CD4-positive, alpha-beta memory T cell (primary cell): Measurements from ENCODE around the gene FBXO36. TPM values are rescaled to one million over a fixed set of nuclear protein-coding genes. Genes with fewer than 3 reads are reported as not detected.
A peak's percentile ranks its signal among the peaks of the same experiment; 100 is the strongest.
"Not testable (repeated sequence)": the region's sequence is repeated elsewhere in the genome, so short reads cannot be mapped to it uniquely, and the experiment has no call there.

Experiments used
- CTCF ChIA-PET: fragments of 350-600 bp; sonication (Branson Sonifier 250); formaldehyde crosslinking; loops from one replicate; lab custom pipeline; 2021; ENCODE audit warnings: inconsistent platforms; ENCODE audit not compliant: partially characterized antibody; lab: Charles Lee
- POLR2A ChIA-PET: fragments of 350-600 bp; sonication (Branson Sonifier 250); formaldehyde crosslinking; loops from one replicate; lab custom pipeline; 2021; ENCODE audit not compliant: partially characterized antibody; lab: Charles Lee
- DNase-seq, 5 donors: peaks; one replicate each; pipeline versions ENCODE4 v3.0.0 to v3.0.0-alpha.2; 2020 to 2022; ENCODE audit warnings: mixed read lengths in 1 of 5
- H3K27ac ChIP-seq: one replicate; pipeline ENCODE4 v1.7.0; 2013; ENCODE audit warnings: low read depth, low read length
- H3K27me3 ChIP-seq: 2 replicates; pipeline ENCODE4 v1.7.0; 2013; ENCODE audit warnings: mild to moderate bottlenecking, low read length, moderate library complexity; ENCODE audit not compliant: insufficient read depth
- H3K36me3 ChIP-seq: 2 replicates; pipeline ENCODE4 v1.7.0; 2013; ENCODE audit warnings: mild to moderate bottlenecking, low read length, moderate library complexity; ENCODE audit not compliant: insufficient read depth
- H3K4me1 ChIP-seq: 2 replicates; pipeline ENCODE4 v1.7.0; 2013; ENCODE audit warnings: mild to moderate bottlenecking, low read length, moderate library complexity; ENCODE audit not compliant: insufficient read depth
- H3K4me3 ChIP-seq, 2 donors: one replicate each; pipeline ENCODE4 v1.7.0; 2013; ENCODE audit warnings: low read length in 2 of 2, mild to moderate bottlenecking in 1 of 2
- H3K9me3 ChIP-seq, 2 donors: one replicate each; pipeline ENCODE4 v1.7.0; 2013; ENCODE audit warnings: low read length in 2 of 2, control low read depth in 1 of 2; ENCODE audit not compliant: control insufficient read depth in 1 of 2
- H3K27ac Mint-ChIP-seq, 7 donors: one replicate each; pipeline ENCODE4 v1.8.0; 2020 to 2021; ENCODE audit warnings: mixed read lengths in 7 of 7, mild to moderate bottlenecking in 6 of 7, inconsistent platforms in 3 of 7, moderate library complexity in 3 of 7
- H3K27me3 Mint-ChIP-seq, 2 donors: one replicate each; pipeline ENCODE4 v1.8.0; 2020 to 2021; ENCODE audit warnings: mixed read lengths in 2 of 2
- H3K36me3 Mint-ChIP-seq, 2 donors: one replicate each; pipeline ENCODE4 v1.8.0; 2020 to 2021; ENCODE audit warnings: mixed read lengths in 2 of 2, inconsistent platforms in 1 of 2, mild to moderate bottlenecking in 1 of 2
- H3K4me1 Mint-ChIP-seq, 4 donors: one replicate each; pipeline ENCODE4 v1.8.0; 2020 to 2021; ENCODE audit warnings: mixed read lengths in 4 of 4, mild to moderate bottlenecking in 1 of 4
- H3K4me3 Mint-ChIP-seq, 8 donors: one replicate each; pipeline ENCODE4 v1.8.0; 2020 to 2021; ENCODE audit warnings: mixed read lengths in 8 of 8, mild to moderate bottlenecking in 7 of 8, moderate library complexity in 6 of 8, inconsistent platforms in 3 of 8
- H3K9me3 Mint-ChIP-seq, 8 donors: one replicate each; pipeline ENCODE4 v1.8.0; 2020 to 2021; ENCODE audit warnings: mixed read lengths in 8 of 8, mild to moderate bottlenecking in 5 of 8, inconsistent platforms in 3 of 8, moderate library complexity in 1 of 8
- intact Hi-C: fragments of 100-400 bp; cut with micrococcal nuclease; formaldehyde crosslinking; loops from one replicate; pipeline ENCODE4 v1.15.1; 2023
- polyA plus RNA-seq, 2 donors: library from polyadenylated mRNA; unstranded; fragments of 300-500 nt; fragmentation: Illumina TruSeq; gene quantifications; one replicate each; pipeline ENCODE4 v1.2.3, GENCODE V29; 2021
- total RNA-seq, 2 experiments: library from RNA; stranded (reverse); gene quantifications; one replicate each; pipeline ENCODE4 v1.2.3, GENCODE V29; 2021

The FBXO36 gene
- total and polyA plus RNA-seq, 4 experiments from 2014 or later: 0.55 to 2.2 (median 0.66) TPM

DNA sequence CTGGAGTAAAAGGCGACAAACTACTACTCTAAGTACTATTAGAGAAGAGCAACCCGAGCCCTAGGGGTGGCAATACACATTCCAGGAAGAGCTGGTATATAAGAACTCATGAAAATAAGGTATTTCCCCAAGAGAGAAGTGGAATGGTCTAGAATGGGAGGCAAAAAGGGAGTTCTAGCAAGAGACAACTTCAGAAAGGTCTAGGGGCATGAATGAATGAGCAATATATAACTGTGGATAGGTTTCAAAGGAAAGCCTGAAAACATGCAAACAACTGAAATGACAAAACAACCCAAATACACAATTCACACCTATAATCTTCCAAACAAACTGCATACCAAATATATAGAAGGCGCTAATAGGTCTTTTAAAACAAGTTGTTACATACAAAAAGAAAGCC lies 22.7 kb upstream of the FBXO36 start:
- Histone ChIP-seq H3K27me3 (no peaks in the 10 kb centered on the region), H3K4me1 (peaks cover 51% of the 10 kb centered on the region), H3K36me3 (peaks cover 3% of the 10 kb centered on the region), H3K4me3 (no peak overlapping the region), H3K27ac (no peak overlapping the region), H3K9me3 (no peaks in the 10 kb centered on the region)
- peaks cover 8 to 18% of the 10 kb centered on the region in 2 donors for H3K36me3 Mint-ChIP-seq
- H3K4me3 Mint-ChIP-seq: peak overlapping the region in 1 of 8 donors; percentile 31
- no peaks in the 10 kb centered on the region for H3K27me3 Mint-ChIP-seq
- peaks cover 0 to 1% (median 0%) of the 10 kb centered on the region in 8 donors for H3K9me3 Mint-ChIP-seq
- intact Hi-C loops: no loop called here
- H3K4me1 Mint-ChIP-seq: peaks cover 34 to 79% (median 51%) of the 10 kb centered on the region in 4 donors
- ChIA-PET POLR2A (no interaction called here), CTCF (interaction anchor here (1.0 to 1.4 kb wide), 3 partner anchors 12 to 98 kb away, joined by 3 to 6 read pairs (median 5); no protein-coding TSS in a partner anchor)
- H3K27ac Mint-ChIP-seq: peak overlapping the region in 5 of 7 donors; percentile 1 to 71 (median 38)
- no peak for DNase-seq

DNA sequence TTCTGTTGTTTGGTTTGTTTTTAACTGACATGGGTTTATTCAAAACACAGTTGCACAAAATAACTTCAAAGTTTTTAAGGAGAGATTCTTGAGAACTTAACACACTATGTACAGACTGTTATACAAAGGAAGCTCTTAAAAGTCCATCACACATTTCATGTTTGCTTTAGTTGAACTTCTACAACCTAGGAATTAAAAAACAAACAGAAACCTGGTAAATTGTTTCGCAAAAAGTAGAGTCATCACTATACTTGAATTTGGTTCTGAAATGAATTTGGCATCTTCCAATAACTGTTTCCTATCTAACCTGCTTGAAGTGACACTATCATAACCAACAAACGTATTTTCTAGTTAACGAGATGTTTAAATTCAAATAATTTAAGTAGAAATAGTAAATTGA lies 22.3 kb upstream of the FBXO36 start:
- Histone ChIP-seq H3K27me3 (no peaks in the 10 kb centered on the region), H3K27ac (no peak overlapping the region), H3K4me3 (no peak overlapping the region), H3K36me3 (peaks cover 3% of the 10 kb centered on the region), H3K9me3 (no peaks in the 10 kb centered on the region), H3K4me1 (peaks cover 54% of the 10 kb centered on the region)
- DNase-seq: no peak
- intact Hi-C loops: no loop called here
- Mint-ChIP-seq H3K9me3 (peaks cover 0 to 1% (median 0%) of the 10 kb centered on the region in 8 donors), H3K27ac (no peak overlapping the region), H3K4me3 (no peak overlapping the region), H3K27me3 (no peaks in the 10 kb centered on the region), H3K36me3 (peaks cover 8 to 18% of the 10 kb centered on the region in 2 donors), H3K4me1 (peaks cover 34 to 78% (median 51%) of the 10 kb centered on the region in 4 donors)
- CTCF ChIA-PET: interaction anchor here (0.6 to 1.5 kb wide), 4 partner anchors 11 to 99 kb away, joined by 3 to 5 read pairs (median 4); partner anchors contain the start of gene TRIP12
- POLR2A ChIA-PET: no interaction called here

DNA sequence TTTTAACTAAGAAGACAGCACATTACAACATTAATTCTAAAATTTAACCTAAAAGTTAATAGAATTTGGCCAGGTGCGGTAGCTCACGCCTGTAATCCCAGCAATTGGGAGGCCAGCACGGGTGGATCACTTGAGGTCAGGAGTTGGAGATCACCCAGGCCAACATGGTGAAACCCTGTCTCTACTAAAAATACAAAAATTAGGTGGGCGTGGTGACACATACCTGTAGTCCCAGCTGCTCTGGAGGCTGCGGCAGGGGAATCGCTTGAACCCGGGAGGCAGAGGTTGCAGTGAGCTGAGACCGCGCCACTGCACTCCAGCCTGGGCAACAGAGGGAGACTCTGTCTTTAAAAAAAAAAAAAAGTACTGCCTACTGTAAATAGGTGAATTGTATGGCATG lies 21.8 kb upstream of the FBXO36 start:
- H3K9me3 Mint-ChIP-seq, H3K9me3 ChIP-seq, H3K4me3 ChIP-seq, intact Hi-C loops, DNase-seq, H3K27me3 Mint-ChIP-seq, H3K36me3 ChIP-seq, H3K27me3 ChIP-seq, H3K27ac ChIP-seq: not testable (repeated sequence)
- peak overlapping the region in 2 of 7 donors; percentile 36 to 41 for H3K27ac Mint-ChIP-seq
- POLR2A ChIA-PET: interaction anchor here (1.1 kb wide), 1 partner anchor 21 kb away, joined by 6 read pairs; the partner anchor contains the start of genes FBXO36 and TRIP12
- H3K4me1 Mint-ChIP-seq: peaks cover 37 to 79% (median 56%) of the 10 kb centered on the region in 4 donors
- H3K36me3 Mint-ChIP-seq: peaks cover 13 to 23% of the 10 kb centered on the region in 2 donors
- peak overlapping the region in 2 of 8 donors; percentile 6 to 26 for H3K4me3 Mint-ChIP-seq
- peaks cover 54% of the 10 kb centered on the region for H3K4me1 ChIP-seq
- CTCF ChIA-PET: interaction anchor here (0.6 to 1.5 kb wide), 4 partner anchors 11 to 99 kb away, joined by 3 to 5 read pairs (median 4); partner anchors contain the start of gene TRIP12

DNA sequence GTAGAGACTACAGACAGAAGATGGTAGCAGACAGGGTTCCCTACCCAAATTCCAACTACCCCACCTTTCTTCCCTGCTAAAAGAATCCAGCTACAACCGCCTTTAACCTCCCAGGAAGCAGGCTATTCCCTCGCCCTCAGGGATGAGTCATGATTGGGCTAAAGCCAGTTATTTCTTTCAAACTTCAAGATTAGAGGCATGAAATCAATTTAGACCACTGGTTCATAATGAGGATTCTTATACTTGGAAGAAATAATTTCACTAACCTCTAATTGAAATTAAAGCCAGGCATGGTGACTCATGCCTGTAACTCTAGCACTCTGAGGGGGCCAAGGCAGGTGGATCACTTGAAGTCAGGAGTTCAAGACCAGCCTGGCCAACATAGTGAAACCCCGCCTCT lies 20.5 kb upstream of the FBXO36 start:
- CTCF ChIA-PET: interaction anchor here (1.3 kb wide), 1 partner anchor 9 kb away, joined by 7 read pairs; no protein-coding TSS in a partner anchor
- peaks cover 37 to 72% (median 55%) of the 10 kb centered on the region in 4 donors for H3K4me1 Mint-ChIP-seq

DNA sequence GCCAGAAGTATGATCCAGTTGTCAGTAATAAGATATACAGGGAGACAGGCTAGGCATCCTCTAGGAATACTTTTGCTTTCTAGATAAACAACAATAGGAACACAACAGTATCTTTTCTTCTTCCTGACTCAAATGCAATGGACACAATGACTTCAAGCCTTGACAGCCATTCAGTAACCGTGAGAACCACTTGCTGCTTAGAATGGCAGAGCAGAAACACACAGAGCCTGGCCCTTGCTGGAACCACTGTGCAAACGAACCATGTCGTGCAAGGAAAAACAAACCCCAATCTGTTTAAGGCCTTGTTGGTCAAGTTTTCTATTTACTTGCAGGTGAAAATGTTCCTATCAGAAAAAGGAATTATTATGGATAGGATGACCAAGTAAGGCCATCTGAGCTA lies 19.3 kb upstream of the FBXO36 start:
- POLR2A ChIA-PET: interaction anchor here (1.4 kb wide), 1 partner anchor 17 kb away, joined by 3 read pairs; no protein-coding TSS in a partner anchor
- peaks cover 45% of the 10 kb centered on the region for H3K4me1 ChIP-seq
- DNase-seq: no peak
- peak overlapping the region in 1 of 8 donors; percentile 4 for H3K4me3 Mint-ChIP-seq
- no peak overlapping the region for H3K4me3 ChIP-seq
- peaks cover 33 to 67% (median 50%) of the 10 kb centered on the region in 4 donors for H3K4me1 Mint-ChIP-seq
- CTCF ChIA-PET: interaction anchor here (0.7 to 1.3 kb wide), 2 partner anchors 8 to 102 kb away, joined by 3 to 7 read pairs; no protein-coding TSS in a partner anchor
- no peak overlapping the region for H3K27ac ChIP-seq
- H3K27ac Mint-ChIP-seq: peak overlapping the region in 2 of 7 donors; percentile 32 to 37
- H3K27me3 ChIP-seq: no peaks in the 10 kb centered on the region
- no peaks in the 10 kb centered on the region for H3K27me3 Mint-ChIP-seq
- peaks cover 0 to 1% (median 0%) of the 10 kb centered on the region in 8 donors for H3K9me3 Mint-ChIP-seq
- no peaks in the 10 kb centered on the region for H3K9me3 ChIP-seq
- peaks cover 19 to 35% of the 10 kb centered on the region in 2 donors for H3K36me3 Mint-ChIP-seq
- H3K36me3 ChIP-seq: peaks cover 8% of the 10 kb centered on the region
- intact Hi-C loops: no loop called here

More for the DNA sequence above, 20.5 kb upstream of the FBXO36 start:
- no peaks in the 10 kb centered on the region for H3K9me3 ChIP-seq
- no peaks in the 10 kb centered on the region for H3K27me3 ChIP-seq
- POLR2A ChIA-PET: interaction anchor here (1.1 kb wide), 1 partner anchor 20 kb away, joined by 6 read pairs; the partner anchor contains the start of genes FBXO36 and TRIP12
- Mint-ChIP-seq H3K27ac (no peak overlapping the region), H3K4me3 (no peak overlapping the region), H3K27me3 (no peaks in the 10 kb centered on the region), H3K9me3 (peaks cover 0 to 1% (median 0%) of the 10 kb centered on the region in 8 donors), H3K36me3 (peaks cover 15 to 26% of the 10 kb centered on the region in 2 donors)
- intact Hi-C loops: no loop called here
- H3K27ac ChIP-seq: no peak overlapping the region
- no peak overlapping the region for H3K4me3 ChIP-seq
- H3K36me3 ChIP-seq: peaks cover 3% of the 10 kb centered on the region
- DNase-seq: no peak
- peaks cover 54% of the 10 kb centered on the region for H3K4me1 ChIP-seq

DNA sequence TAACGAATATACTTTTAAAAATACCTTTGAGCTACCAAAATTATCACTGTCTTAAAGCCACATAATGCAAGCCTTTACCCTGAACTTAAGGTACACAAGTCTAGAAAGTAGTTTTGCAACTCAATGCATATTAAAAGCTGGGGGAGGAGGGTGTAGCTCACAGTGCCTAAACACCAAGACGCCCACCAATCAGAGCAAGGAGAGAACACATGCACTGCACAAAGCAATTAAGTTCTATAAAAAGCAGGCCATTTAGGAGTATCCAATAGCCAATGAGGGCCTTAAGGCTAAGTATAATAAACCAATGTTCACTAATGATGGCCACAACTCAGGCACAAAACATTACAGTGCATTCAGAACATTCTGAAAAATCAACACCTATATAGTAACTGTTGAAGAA lies 16.7 kb upstream of the FBXO36 start:
- H3K4me1 ChIP-seq: peaks cover 34% of the 10 kb centered on the region
- ChIA-PET CTCF (interaction anchor here (1.1 kb wide), 1 partner anchor 105 kb away, joined by 3 read pairs; no protein-coding TSS in a partner anchor), POLR2A (no interaction called here)
- no peaks in the 10 kb centered on the region for H3K9me3 ChIP-seq
- Mint-ChIP-seq H3K27ac (peak overlapping the region in 1 of 7 donors; percentile 42), H3K4me3 (no peak overlapping the region), H3K27me3 (no peaks in the 10 kb centered on the region), H3K9me3 (no peaks in the 10 kb centered on the region), H3K4me1 (peaks cover 30 to 56% (median 39%) of the 10 kb centered on the region in 4 donors), H3K36me3 (peaks cover 19 to 36% of the 10 kb centered on the region in 2 donors)
- H3K36me3 ChIP-seq: peaks cover 8% of the 10 kb centered on the region
- H3K4me3 ChIP-seq: no peak overlapping the region
- no peak overlapping the region for H3K27ac ChIP-seq
- intact Hi-C loops: no loop called here
- DNase-seq: no peak
- H3K27me3 ChIP-seq: no peaks in the 10 kb centered on the region

DNA sequence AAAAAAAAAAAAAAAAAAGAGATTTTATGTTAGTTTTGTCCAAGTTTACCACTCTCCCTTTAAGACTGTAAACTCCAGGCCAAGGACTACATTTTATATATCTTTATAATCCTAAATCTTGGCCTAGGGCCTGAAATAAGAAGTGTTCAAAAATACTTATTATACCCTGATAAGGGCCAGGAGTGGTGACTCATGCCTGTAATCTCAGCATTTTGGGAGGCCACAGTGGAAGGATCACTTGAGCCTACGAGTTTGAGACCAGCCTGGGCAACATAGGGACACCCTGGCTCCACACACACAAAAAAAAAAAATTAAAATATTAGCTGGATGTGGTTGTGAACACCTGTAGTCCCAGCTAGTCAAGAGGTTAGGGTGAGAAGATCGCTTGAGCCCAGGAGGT lies 13.2 kb upstream of the FBXO36 start:
- Mint-ChIP-seq H3K4me3 (no peak overlapping the region), H3K36me3 (peaks cover 14 to 29% of the 10 kb centered on the region in 2 donors), H3K4me1 (peaks cover 36 to 56% (median 43%) of the 10 kb centered on the region in 4 donors), H3K27me3 (no peaks in the 10 kb centered on the region), H3K27ac (no peak overlapping the region), H3K9me3 (no peaks in the 10 kb centered on the region)
- peaks cover 4% of the 10 kb centered on the region for H3K36me3 ChIP-seq
- POLR2A ChIA-PET: interaction anchor here (4.0 kb wide), 1 partner anchor 13 kb away, joined by 27 read pairs; the partner anchor contains the start of genes FBXO36 and TRIP12
- DNase-seq: no peak
- no peak overlapping the region for H3K4me3 ChIP-seq
- peaks cover 55% of the 10 kb centered on the region for H3K4me1 ChIP-seq
- H3K27ac ChIP-seq: no peak overlapping the region
- CTCF ChIA-PET: interaction anchor here (1.2 to 6.1 kb wide), 4 partner anchors 14 to 128 kb away, joined by 3 to 142 read pairs (median 20); no protein-coding TSS in a partner anchor
- intact Hi-C loops: no loop called here
- H3K9me3 ChIP-seq: no peaks in the 10 kb centered on the region
- no peaks in the 10 kb centered on the region for H3K27me3 ChIP-seq
